Stomach smooth muscle (tissue), 2 donors: ENCODE measurements around the gene RALY.

ENCODE experiments used
- H3K27ac ChIP-seq: one replicate; pipeline ENCODE4 v1.7.0; 2013; ENCODE audit warnings: mild to moderate bottlenecking, low read length, inconsistent platforms
- H3K27me3 ChIP-seq, 2 donors: one replicate each; pipeline ENCODE4 v1.7.0; 2013; ENCODE audit warnings: low read length in 2 of 2; ENCODE audit not compliant: insufficient read depth in 2 of 2, control insufficient read depth in 1 of 2
- H3K36me3 ChIP-seq, 2 donors: one replicate each; pipeline ENCODE4 v1.7.0; 2013; ENCODE audit warnings: low read length in 2 of 2; ENCODE audit not compliant: control insufficient read depth in 2 of 2, insufficient read depth in 2 of 2
- H3K4me1 ChIP-seq: one replicate; pipeline ENCODE4 v1.7.0; 2013; ENCODE audit warnings: low read length; ENCODE audit not compliant: control insufficient read depth, insufficient read depth
- H3K4me3 ChIP-seq, 2 donors: one replicate each; pipeline ENCODE4 v1.7.0; 2013; ENCODE audit warnings: low read length in 2 of 2
- H3K9ac ChIP-seq, 2 donors: one replicate each; pipeline ENCODE4 v1.7.0; 2013; ENCODE audit warnings: low read length in 2 of 2, mild to moderate bottlenecking in 1 of 2
- H3K9me3 ChIP-seq, 2 donors: one replicate each; pipeline ENCODE4 v1.7.0; 2013; ENCODE audit warnings: low read length in 2 of 2; ENCODE audit not compliant: control insufficient read depth in 2 of 2
- donor health status: healthy.
- donor health status: Pancreatic carcinoma.

Gene RALY

DNA sequence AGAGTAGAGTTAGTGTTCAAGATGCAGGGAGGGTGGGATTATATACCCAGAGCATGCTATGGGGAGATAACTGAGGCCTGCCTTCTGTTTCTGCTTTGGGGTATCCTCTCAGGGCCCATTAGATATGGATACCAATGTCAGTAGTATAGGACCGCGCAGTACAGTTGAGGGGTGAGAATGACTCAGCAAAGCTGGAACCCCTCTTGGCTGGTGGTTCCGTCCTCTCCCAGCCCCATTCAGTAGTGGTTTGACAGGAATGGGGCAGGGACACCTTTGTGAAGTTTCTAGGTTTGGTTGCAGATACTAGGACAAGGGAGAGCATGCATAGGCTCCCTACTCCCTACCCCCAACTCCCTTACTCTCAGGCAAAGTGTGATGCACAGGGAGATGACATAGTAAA, 70.6 kb downstream of the RALY start:
- Histone ChIP-seq H3K27me3 (no peaks in the 10 kb centered on the region), H3K4me1 (peaks cover 18% of the 10 kb centered on the region)

DNA sequence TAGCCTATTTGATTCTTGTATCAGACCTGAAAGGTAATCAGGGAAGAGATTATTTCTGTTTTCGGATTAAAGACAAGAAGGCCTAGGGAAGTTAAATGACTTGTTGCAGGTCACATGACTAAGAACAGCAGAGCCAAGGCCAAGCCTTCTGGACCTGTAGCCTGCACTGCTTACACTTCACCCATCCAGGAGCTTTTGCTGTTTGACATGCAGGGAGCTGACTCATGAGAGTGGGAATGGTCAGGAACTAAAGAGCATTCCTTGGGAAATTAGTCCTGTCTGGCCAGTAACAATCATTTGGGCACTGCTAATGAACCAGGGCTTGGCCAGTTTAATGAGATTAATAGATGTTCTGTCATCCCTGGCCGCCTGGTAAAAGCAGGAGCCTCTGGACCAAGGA, 71.5 kb downstream of the RALY start:
- Histone ChIP-seq H3K4me3 (no peak overlapping the region), H3K27ac (no peak overlapping the region), H3K4me1 (peaks cover 25% of the 10 kb centered on the region), H3K9me3 (no peaks in the 10 kb centered on the region), H3K9ac (no peak overlapping the region), H3K27me3 (no peaks in the 10 kb centered on the region), H3K36me3 (no peaks in the 10 kb centered on the region)

More for the DNA sequence above, 70.6 kb downstream of the RALY start:
- Histone ChIP-seq H3K9ac (no peak overlapping the region), H3K9me3 (no peaks in the 10 kb centered on the region), H3K27ac (no peak overlapping the region), H3K36me3 (no peaks in the 10 kb centered on the region), H3K4me3 (no peak overlapping the region)

GRCh38 chr20:34066476-34067090, 72.9 kb downstream of the RALY start:
- Histone ChIP-seq H3K4me3 (no peak overlapping the region), H3K4me1 (peaks cover 25% of the 10 kb centered on the region), H3K9ac (no peak overlapping the region), H3K27me3 (no peaks in the 10 kb centered on the region), H3K27ac (no peak overlapping the region), H3K9me3 (no peaks in the 10 kb centered on the region), H3K36me3 (no peaks in the 10 kb centered on the region)

GRCh38 chr20:34068001-34068400, 74.3 kb downstream of the RALY start:
- Histone ChIP-seq H3K27ac (peak overlapping the region; percentile 2), H3K9me3 (no peaks in the 10 kb centered on the region), H3K9ac (no peak overlapping the region), H3K36me3 (peaks cover 3 to 5% of the 10 kb centered on the region in 2 donors), H3K4me3 (no peak overlapping the region), H3K27me3 (no peaks in the 10 kb centered on the region), H3K4me1 (peaks cover 25% of the 10 kb centered on the region)

DNA sequence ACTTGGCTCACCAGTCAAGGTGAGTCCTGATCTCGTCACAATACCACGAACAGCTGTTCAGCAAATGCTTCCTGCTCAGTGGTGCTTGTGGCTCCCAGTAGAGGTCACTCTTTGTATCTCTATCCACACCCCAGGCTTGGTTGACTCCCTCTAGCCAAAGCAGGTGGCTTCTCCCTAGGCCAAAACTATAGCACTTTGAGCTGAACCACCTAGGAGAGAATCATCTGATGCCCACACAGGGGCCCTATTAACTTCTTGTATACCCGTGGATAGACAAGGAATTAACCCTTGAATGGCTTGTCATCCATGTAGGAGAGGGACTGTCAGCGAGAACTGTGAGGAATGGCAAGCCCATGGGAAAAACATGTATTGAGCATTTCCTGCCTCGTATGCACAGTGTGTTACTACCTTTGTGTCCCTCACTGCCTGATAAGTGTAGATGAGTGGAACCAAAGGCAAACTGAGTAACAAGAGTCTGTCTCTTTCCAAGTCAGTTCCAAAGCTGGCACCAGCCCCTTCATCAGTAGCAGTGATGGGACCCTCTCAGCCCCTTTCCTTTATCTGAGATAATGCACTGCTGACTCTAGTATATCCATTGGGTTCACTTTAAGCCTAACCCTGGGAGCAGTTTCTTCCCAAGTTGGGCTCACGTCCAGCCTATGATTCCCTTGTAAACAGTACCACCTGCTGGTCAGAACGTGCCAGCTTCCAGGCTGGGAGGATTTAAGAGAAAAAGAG, 75.8 kb downstream of the RALY start:
- Histone ChIP-seq H3K4me1 (peaks cover 25% of the 10 kb centered on the region), H3K36me3 (peaks cover 8 to 15% of the 10 kb centered on the region in 2 donors), H3K27ac (no peak overlapping the region), H3K4me3 (no peak overlapping the region), H3K27me3 (no peaks in the 10 kb centered on the region), H3K9me3 (no peaks in the 10 kb centered on the region), H3K9ac (peak overlapping the region in 1 of 2 donors; percentile 5)

DNA sequence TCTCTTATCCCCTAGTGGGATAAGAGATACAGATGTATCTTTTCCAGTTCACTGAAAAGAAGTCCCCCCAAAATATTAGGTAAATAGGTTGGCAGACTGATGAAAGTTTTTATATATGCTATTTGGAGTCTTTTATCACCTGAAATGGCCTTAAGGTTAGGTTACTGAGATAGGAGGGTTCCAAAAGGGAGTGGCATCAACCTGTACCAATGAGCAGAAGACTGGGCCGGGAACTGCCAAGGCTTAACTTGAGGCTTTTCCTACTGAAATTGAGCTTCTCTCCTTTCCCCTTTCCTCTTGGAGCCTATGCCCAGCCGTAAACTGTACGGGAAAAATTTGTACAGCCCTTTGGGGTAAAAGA, 76.3 kb downstream of the RALY start:
- Histone ChIP-seq H3K36me3 (peaks cover 11 to 16% of the 10 kb centered on the region in 2 donors), H3K9ac (no peak overlapping the region), H3K27ac (no peak overlapping the region), H3K9me3 (no peaks in the 10 kb centered on the region), H3K4me3 (no peak overlapping the region), H3K4me1 (peaks cover 21% of the 10 kb centered on the region), H3K27me3 (no peaks in the 10 kb centered on the region)

GRCh38 chr20:34070859-34071258, 77.1 kb downstream of the RALY start:
- Histone ChIP-seq H3K36me3 (peaks cover 14 to 20% of the 10 kb centered on the region in 2 donors), H3K9me3 (no peaks in the 10 kb centered on the region), H3K27me3 (no peaks in the 10 kb centered on the region), H3K27ac (no peak overlapping the region), H3K4me1 (peaks cover 13% of the 10 kb centered on the region), H3K4me3 (no peak overlapping the region), H3K9ac (no peak overlapping the region)

DNA sequence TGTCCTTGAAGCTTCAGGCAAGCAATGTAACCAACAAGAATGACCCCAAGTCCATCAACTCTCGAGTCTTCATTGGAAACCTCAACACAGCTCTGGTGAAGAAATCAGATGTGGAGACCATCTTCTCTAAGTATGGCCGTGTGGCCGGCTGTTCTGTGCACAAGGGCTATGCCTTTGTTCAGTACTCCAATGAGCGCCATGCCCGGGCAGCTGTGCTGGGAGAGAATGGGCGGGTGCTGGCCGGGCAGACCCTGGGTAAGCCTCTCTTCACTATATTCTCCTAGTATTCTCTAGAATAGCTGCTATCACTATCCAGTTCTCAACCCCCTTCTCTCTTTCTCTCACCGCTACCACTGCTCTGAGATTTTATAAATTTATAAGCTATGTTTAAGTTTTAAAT, 78.4 kb downstream of the RALY start:
- no peak overlapping the region for H3K27ac ChIP-seq
- H3K4me1 ChIP-seq: peaks cover 11% of the 10 kb centered on the region
- no peaks in the 10 kb centered on the region for H3K9me3 ChIP-seq
- H3K27me3 ChIP-seq: no peaks in the 10 kb centered on the region
- peaks cover 23 to 27% of the 10 kb centered on the region in 2 donors for H3K36me3 ChIP-seq
- H3K9ac ChIP-seq: no peak overlapping the region
- H3K4me3 ChIP-seq: no peak overlapping the region

DNA sequence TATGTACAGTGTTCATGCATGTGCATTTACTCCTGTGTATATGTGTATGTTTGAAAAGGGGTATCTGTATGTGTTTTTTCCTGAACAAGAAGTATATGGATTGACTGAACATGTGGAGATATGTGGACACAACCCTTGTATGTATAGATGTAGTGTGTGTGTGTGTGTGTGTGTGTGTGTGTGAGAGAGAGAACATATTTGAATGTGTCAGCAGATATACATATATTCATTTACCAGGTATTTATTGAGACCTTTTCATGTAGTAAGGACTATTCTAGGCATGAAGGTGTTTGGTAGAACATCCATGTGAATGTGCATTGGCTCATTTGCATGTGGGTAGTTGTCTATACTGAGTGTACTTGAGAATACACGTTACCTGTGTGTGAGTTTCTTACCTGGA, 79.1 kb downstream of the RALY start:
- Histone ChIP-seq H3K9me3 (no peaks in the 10 kb centered on the region), H3K4me1 (peaks cover 11% of the 10 kb centered on the region), H3K27ac (no peak overlapping the region), H3K36me3 (peaks cover 23 to 33% of the 10 kb centered on the region in 2 donors), H3K4me3 (no peak overlapping the region), H3K9ac (no peak overlapping the region), H3K27me3 (no peaks in the 10 kb centered on the region)

DNA sequence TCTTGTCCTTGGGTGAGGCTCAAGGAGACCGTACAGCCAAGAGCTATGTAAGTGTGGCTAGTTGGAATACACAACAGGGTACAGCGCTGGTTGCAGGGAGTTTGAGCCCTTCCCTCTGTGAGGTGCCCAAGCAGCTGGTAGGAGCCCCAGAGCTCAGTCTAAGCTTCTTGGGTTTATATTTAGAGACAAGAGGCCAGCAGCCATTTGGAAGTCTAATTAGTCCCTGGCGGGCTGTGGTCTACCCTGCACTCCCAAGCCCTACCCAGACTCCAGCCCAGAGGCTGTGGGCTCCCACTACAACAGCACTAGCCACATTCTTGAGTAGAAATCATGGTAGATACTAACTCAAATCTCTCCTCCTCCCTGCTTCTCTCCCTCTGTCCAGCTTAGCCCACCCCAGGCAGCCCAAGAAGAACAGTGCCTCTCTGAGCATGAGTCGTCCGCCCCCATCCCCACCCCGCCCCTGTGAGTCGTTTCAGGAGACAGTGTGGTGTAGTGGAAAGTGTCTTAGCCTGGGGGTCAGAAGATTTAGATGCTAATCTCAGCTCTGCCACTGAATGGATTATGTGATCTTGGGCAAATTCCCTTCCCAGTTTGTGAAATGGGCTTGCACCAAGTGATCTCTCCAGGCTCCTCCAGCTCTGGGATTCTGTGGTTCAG, 80.5 kb downstream of the RALY start:
- H3K27me3 ChIP-seq: no peaks in the 10 kb centered on the region
- peaks cover 28 to 47% of the 10 kb centered on the region in 2 donors for H3K36me3 ChIP-seq
- H3K4me1 ChIP-seq: peaks cover 8% of the 10 kb centered on the region
- no peak overlapping the region for H3K9ac ChIP-seq
- no peaks in the 10 kb centered on the region for H3K9me3 ChIP-seq
- no peak overlapping the region for H3K4me3 ChIP-seq
- H3K27ac ChIP-seq: no peak overlapping the region

DNA sequence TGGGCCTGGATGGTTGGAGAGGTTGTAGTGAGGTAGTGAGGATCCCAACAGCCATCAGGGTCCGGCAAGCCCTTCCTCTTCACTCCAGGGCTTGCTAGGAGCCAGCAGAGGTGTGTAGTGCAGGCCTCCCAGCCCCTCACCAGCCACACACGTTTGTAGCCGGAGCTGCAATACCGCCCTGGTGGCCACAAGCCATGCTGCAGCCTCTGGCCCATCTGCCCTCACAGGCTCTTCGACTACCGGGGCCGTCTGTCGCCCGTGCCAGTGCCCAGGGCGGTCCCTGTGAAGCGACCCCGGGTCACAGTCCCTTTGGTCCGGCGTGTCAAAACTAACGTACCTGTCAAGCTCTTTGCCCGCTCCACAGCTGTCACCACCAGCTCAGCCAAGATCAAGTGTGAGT, 81.9 kb downstream of the RALY start:
- Histone ChIP-seq H3K4me1 (no peaks in the 10 kb centered on the region), H3K27ac (no peak overlapping the region), H3K27me3 (no peaks in the 10 kb centered on the region), H3K4me3 (no peak overlapping the region), H3K36me3 (peaks cover 28 to 52% of the 10 kb centered on the region in 2 donors), H3K9me3 (no peaks in the 10 kb centered on the region), H3K9ac (no peak overlapping the region)
